IgD-negative memory B cell (primary cell): Measurements from ENCODE around the gene COX4I1. TPM values are rescaled to one million over a fixed set of nuclear protein-coding genes. Genes with fewer than 3 reads are reported as not detected.
A peak's percentile ranks its signal among the peaks of the same experiment; 100 is the strongest.
"Not testable (repeated sequence)": the region's sequence is repeated elsewhere in the genome, so short reads cannot be mapped to it uniquely, and the experiment has no call there.

Experiments
- H3K27ac Mint-ChIP-seq, 3 donors: one replicate each; pipeline ENCODE4 v1.8.0; 2020 to 2022; ENCODE audit warnings: mild to moderate bottlenecking in 3 of 3, mixed read lengths in 3 of 3, moderate library complexity in 1 of 3
- H3K27me3 Mint-ChIP-seq: one replicate; pipeline ENCODE4 v1.8.0; 2021; ENCODE audit warnings: mixed read lengths
- H3K36me3 Mint-ChIP-seq: one replicate; pipeline ENCODE4 v1.8.0; 2020; ENCODE audit warnings: mild to moderate bottlenecking, mixed read lengths
- H3K4me1 Mint-ChIP-seq, 3 donors: one replicate each; pipeline ENCODE4 v1.8.0; 2020 to 2022; ENCODE audit warnings: mixed read lengths in 3 of 3, mild to moderate bottlenecking in 1 of 3
- H3K4me3 Mint-ChIP-seq, 4 donors: one replicate each; pipeline ENCODE4 v1.8.0; 2020 to 2022; ENCODE audit warnings: mild to moderate bottlenecking in 4 of 4, mixed read lengths in 4 of 4, moderate library complexity in 3 of 4
- H3K9me3 Mint-ChIP-seq, 3 donors: one replicate each; pipeline ENCODE4 v1.8.0; 2020 to 2021; ENCODE audit warnings: mixed read lengths in 3 of 3, mild to moderate bottlenecking in 1 of 3
- polyA plus RNA-seq: library from polyadenylated mRNA; unstranded; fragments of 300-500 nt; fragmentation: Illumina TruSeq; gene quantifications from one replicate; pipeline ENCODE4 v1.2.3, GENCODE V29; 2021

Gene COX4I1
- polyA plus RNA-seq, 1 donor from 2014 or later: 1,007 TPM

GRCh38 chr16:85800321-85800669, 800 bp downstream of the COX4I1 start:
- no peaks in the 10 kb centered on the region for H3K9me3 Mint-ChIP-seq
- peaks cover 1% of the 10 kb centered on the region for H3K27me3 Mint-ChIP-seq
- H3K4me3 Mint-ChIP-seq: peak overlapping the region; percentile 84 to 95 (median 90)
- H3K27ac Mint-ChIP-seq: peak overlapping the region; percentile 96 to 99 (median 96)
- peaks cover 38 to 46% (median 38%) of the 10 kb centered on the region in 3 donors for H3K4me1 Mint-ChIP-seq
- peaks cover 15% of the 10 kb centered on the region for H3K36me3 Mint-ChIP-seq

GRCh38 chr16:85803570-85803969, 4.1 kb downstream of the COX4I1 start:
- H3K27ac Mint-ChIP-seq: peak overlapping the region in 1 of 3 donors; percentile 96
- H3K4me3 Mint-ChIP-seq: peak overlapping the region in 2 of 4 donors; percentile 30 to 84
- peaks cover 20% of the 10 kb centered on the region for H3K36me3 Mint-ChIP-seq
- peaks cover 26 to 37% (median 27%) of the 10 kb centered on the region in 3 donors for H3K4me1 Mint-ChIP-seq
- H3K9me3 Mint-ChIP-seq: no peaks in the 10 kb centered on the region
- H3K27me3 Mint-ChIP-seq: peaks cover 1% of the 10 kb centered on the region

GRCh38 chr16:85805442-85806045, 6.0 kb downstream of the COX4I1 start:
- peaks cover 20% of the 10 kb centered on the region for H3K36me3 Mint-ChIP-seq
- no peaks in the 10 kb centered on the region for H3K9me3 Mint-ChIP-seq
- H3K4me1 Mint-ChIP-seq: peaks cover 21 to 29% (median 22%) of the 10 kb centered on the region in 3 donors
- H3K4me3 Mint-ChIP-seq: no peak overlapping the region
- H3K27ac Mint-ChIP-seq: peak overlapping the region in 1 of 3 donors; percentile 46
- H3K27me3 Mint-ChIP-seq: peaks cover 1% of the 10 kb centered on the region

GRCh38 chr16:85806539-85806938, 7.0 kb downstream of the COX4I1 start:
- peaks cover 2% of the 10 kb centered on the region for H3K27me3 Mint-ChIP-seq
- H3K4me1 Mint-ChIP-seq: peaks cover 14 to 21% (median 14%) of the 10 kb centered on the region in 3 donors
- H3K4me3 Mint-ChIP-seq: peak overlapping the region in 1 of 4 donors; percentile 29
- H3K9me3 Mint-ChIP-seq: no peaks in the 10 kb centered on the region
- H3K36me3 Mint-ChIP-seq: peaks cover 18% of the 10 kb centered on the region
- no peak overlapping the region for H3K27ac Mint-ChIP-seq

GRCh38 chr16:85807340-85807739, 7.8 kb downstream of the COX4I1 start:
- not testable (repeated sequence) for H3K4me3 Mint-ChIP-seq, H3K27me3 Mint-ChIP-seq, H3K9me3 Mint-ChIP-seq, H3K27ac Mint-ChIP-seq
- H3K36me3 Mint-ChIP-seq: peaks cover 17% of the 10 kb centered on the region
- peaks cover 7 to 15% (median 8%) of the 10 kb centered on the region in 3 donors for H3K4me1 Mint-ChIP-seq

- H3K9me3 Mint-ChIP-seq: not testable (repeated sequence)
Measured at GRCh38 chr16:85808104-85808503, 8.6 kb downstream of the COX4I1 start.

GRCh38 chr16:85808926-85809325, 9.4 kb downstream of the COX4I1 start:
- Mint-ChIP-seq H3K27ac (no peak overlapping the region), H3K27me3 (peaks cover 10% of the 10 kb centered on the region), H3K36me3 (peaks cover 10% of the 10 kb centered on the region), H3K9me3 (no peaks in the 10 kb centered on the region), H3K4me1 (peaks cover 1 to 5% (median 2%) of the 10 kb centered on the region in 3 donors), H3K4me3 (no peak overlapping the region)

More at GRCh38 chr16:85808104-85808503, 8.6 kb downstream of the COX4I1 start:
- H3K4me3 Mint-ChIP-seq, H3K27me3 Mint-ChIP-seq, H3K27ac Mint-ChIP-seq: not testable (repeated sequence)
- Mint-ChIP-seq H3K4me1 (peaks cover 6 to 13% (median 7%) of the 10 kb centered on the region in 3 donors), H3K36me3 (peaks cover 13% of the 10 kb centered on the region)

- no peak overlapping the region for H3K27ac Mint-ChIP-seq
- peaks cover 0 to 3% (median 1%) of the 10 kb centered on the region in 3 donors for H3K4me1 Mint-ChIP-seq
- peaks cover 10% of the 10 kb centered on the region for H3K36me3 Mint-ChIP-seq
- no peak overlapping the region for H3K4me3 Mint-ChIP-seq
- peaks cover 11% of the 10 kb centered on the region for H3K27me3 Mint-ChIP-seq
- no peaks in the 10 kb centered on the region for H3K9me3 Mint-ChIP-seq
Measured at GRCh38 chr16:85809645-85810044, 10.2 kb downstream of the COX4I1 start.

- Mint-ChIP-seq H3K36me3 (peaks cover 5% of the 10 kb centered on the region), H3K27ac (no peak overlapping the region), H3K9me3 (no peaks in the 10 kb centered on the region), H3K4me3 (no peak overlapping the region), H3K27me3 (peaks cover 10% of the 10 kb centered on the region), H3K4me1 (peaks cover 0 to 3% (median 1%) of the 10 kb centered on the region in 3 donors)
Measured at GRCh38 chr16:85810097-85810741, 10.7 kb downstream of the COX4I1 start.

- Mint-ChIP-seq H3K27me3 (peaks cover 10% of the 10 kb centered on the region), H3K4me1 (peaks cover 1 to 3% (median 1%) of the 10 kb centered on the region in 3 donors), H3K27ac (no peak overlapping the region), H3K36me3 (peaks cover 2% of the 10 kb centered on the region), H3K9me3 (no peaks in the 10 kb centered on the region), H3K4me3 (no peak overlapping the region)
Measured at GRCh38 chr16:85810742-85811115, 11.2 kb downstream of the COX4I1 start.

- no peaks in the 10 kb centered on the region for H3K9me3 Mint-ChIP-seq
- peak overlapping the region in 2 of 3 donors; percentile 11 to 28 for H3K27ac Mint-ChIP-seq
- H3K4me1 Mint-ChIP-seq: peaks cover 1 to 3% (median 1%) of the 10 kb centered on the region in 3 donors
- H3K27me3 Mint-ChIP-seq: peaks cover 10% of the 10 kb centered on the region
- no peaks in the 10 kb centered on the region for H3K36me3 Mint-ChIP-seq
- no peak overlapping the region for H3K4me3 Mint-ChIP-seq
Measured at GRCh38 chr16:85812031-85812807, 12.7 kb downstream of the COX4I1 start.

GRCh38 chr16:85812811-85813700, 13.6 kb downstream of the COX4I1 start:
- Mint-ChIP-seq H3K27ac (no peak overlapping the region), H3K4me1 (peaks cover 1 to 3% (median 1%) of the 10 kb centered on the region in 3 donors), H3K36me3 (no peaks in the 10 kb centered on the region), H3K9me3 (no peaks in the 10 kb centered on the region), H3K27me3 (peaks cover 10% of the 10 kb centered on the region), H3K4me3 (no peak overlapping the region)

GRCh38 chr16:85816159-85816558, 16.7 kb downstream of the COX4I1 start:
- H3K4me3 Mint-ChIP-seq: no peak overlapping the region

GRCh38 chr16:85817195-85817594, 17.7 kb downstream of the COX4I1 start:
- not testable (repeated sequence) for H3K27me3 Mint-ChIP-seq, H3K36me3 Mint-ChIP-seq, H3K4me3 Mint-ChIP-seq, H3K9me3 Mint-ChIP-seq, H3K27ac Mint-ChIP-seq
- H3K4me1 Mint-ChIP-seq: peaks cover 6 to 16% (median 14%) of the 10 kb centered on the region in 3 donors

More at GRCh38 chr16:85816159-85816558, 16.7 kb downstream of the COX4I1 start:
- H3K27ac Mint-ChIP-seq: no peak overlapping the region
- no peaks in the 10 kb centered on the region for H3K9me3 Mint-ChIP-seq
- H3K27me3 Mint-ChIP-seq: peaks cover 10% of the 10 kb centered on the region
- no peaks in the 10 kb centered on the region for H3K36me3 Mint-ChIP-seq
- peaks cover 6 to 10% (median 9%) of the 10 kb centered on the region in 3 donors for H3K4me1 Mint-ChIP-seq
